Measurements from ENCODE around the gene ZFR. TPM values are rescaled to one million over a fixed set of nuclear protein-coding genes. Genes with fewer than 3 reads are reported as not detected.
A peak's percentile ranks its signal among the peaks of the same experiment; 100 is the strongest.

The ZFR gene
- polyA plus RNA-seq, 3 donors, result 29.8 to 81.8 (median 62.3) TPM

- no peak overlapping the region for H3K4me3 ChIP-seq (replicated peaks in 1 of 3; ENCODE audit: low read depth in 2 of 3, low read length in 3 of 3)
- DNase-seq, result no peak
- no peaks in the 10 kb centered on the region for H3K4me1 ChIP-seq (ENCODE audit: control insufficient read depth in 1 of 2, insufficient read depth in 2 of 2, low read length in 2 of 2)
- no peaks in the 10 kb centered on the region for H4K20me1 ChIP-seq (ENCODE audit: insufficient read depth, low read length)
- H3K4me1 Mint-ChIP-seq, result no peaks in the 10 kb centered on the region
- no peak overlapping the region for H3K9ac ChIP-seq (ENCODE audit: insufficient read depth, low read length, poor library complexity, severe bottlenecking)
- no peak overlapping the region for H3K27ac ChIP-seq (ENCODE audit: low read depth in 1 of 2, low read length in 2 of 2)
- H3K9me3 ChIP-seq (replicated peaks in 1 of 2; ENCODE audit: control insufficient read depth in 1 of 2, insufficient read depth in 1 of 2, low read length in 2 of 2), result no peaks in the 10 kb centered on the region
- no peak overlapping the region for H2AFZ ChIP-seq (ENCODE audit: insufficient read depth, low read depth, low read length, poor library complexity, severe bottlenecking)
- H3K79me2 ChIP-seq (ENCODE audit: insufficient read depth, low read length), result no peaks in the 10 kb centered on the region
- intact Hi-C loops (cut with micrococcal nuclease), result no loop called here
- H3K36me3 Mint-ChIP-seq, result no peaks in the 10 kb centered on the region
- no peak overlapping the region for H3K27ac Mint-ChIP-seq
- TF ChIP-seq CTCF (IDR thresholded peaks at IDR 0.05), result no peak
- no peaks in the 10 kb centered on the region for H3K27me3 ChIP-seq (ENCODE audit: control insufficient read depth in 2 of 2, insufficient read depth in 2 of 2, low read length in 2 of 2)
- no peaks in the 10 kb centered on the region for H3K36me3 ChIP-seq (replicated peaks in 1 of 2; ENCODE audit: control insufficient read depth in 1 of 2, insufficient read depth in 2 of 2, low read length in 2 of 2)
- no peak overlapping the region for H3K4me3 Mint-ChIP-seq
- 80% methylated on average over 1 of the region's 3 CpGs for WGBS (ENCODE audit: insufficient coverage)
- H3K4me2 ChIP-seq (replicated peaks; ENCODE audit: extremely low read depth, low read length, poor library complexity, severe bottlenecking), result no peak overlapping the region
- H3K9me3 Mint-ChIP-seq, result peaks cover 0 to 8% (median 3%) of the 10 kb centered on the region in 7 donors
- H3K27me3 Mint-ChIP-seq (ENCODE audit: low read depth in 3 of 3), result peaks cover 1 to 4% (median 1%) of the 10 kb centered on the region in 3 donors
Measured at GRCh38 chr5:32331935-32332274, 112.6 kb downstream of the ZFR start.

- no peaks in the 10 kb centered on the region for H3K36me3 Mint-ChIP-seq
- Histone ChIP-seq H3K9ac (ENCODE audit: insufficient read depth, low read length, poor library complexity, severe bottlenecking) (no peak overlapping the region), H2AFZ (ENCODE audit: insufficient read depth, low read depth, low read length, poor library complexity, severe bottlenecking) (no peak overlapping the region), H3K27me3 (ENCODE audit: control insufficient read depth in 2 of 2, insufficient read depth in 2 of 2, low read length in 2 of 2) (no peaks in the 10 kb centered on the region), H3K4me3 (replicated peaks in 1 of 3; ENCODE audit: low read depth in 2 of 3, low read length in 3 of 3) (no peak overlapping the region), H4K20me1 (ENCODE audit: insufficient read depth, low read length) (no peaks in the 10 kb centered on the region), H3K79me2 (ENCODE audit: insufficient read depth, low read length) (no peaks in the 10 kb centered on the region), H3K4me2 (replicated peaks; ENCODE audit: extremely low read depth, low read length, poor library complexity, severe bottlenecking) (no peak overlapping the region), H3K27ac (ENCODE audit: low read depth in 1 of 2, low read length in 2 of 2) (no peak overlapping the region), H3K36me3 (replicated peaks in 1 of 2; ENCODE audit: control insufficient read depth in 1 of 2, insufficient read depth in 2 of 2, low read length in 2 of 2) (no peaks in the 10 kb centered on the region), H3K4me1 (ENCODE audit: control insufficient read depth in 1 of 2, insufficient read depth in 2 of 2, low read length in 2 of 2) (no peaks in the 10 kb centered on the region), H3K9me3 (replicated peaks in 1 of 2; ENCODE audit: control insufficient read depth in 1 of 2, insufficient read depth in 1 of 2, low read length in 2 of 2) (no peaks in the 10 kb centered on the region)
- WGBS (ENCODE audit: insufficient coverage), result 74% methylated on average over 5 of the region's 11 CpGs
- intact Hi-C loops (cut with micrococcal nuclease), result no loop called here
- TF ChIP-seq CTCF (IDR thresholded peaks at IDR 0.05), result no peak
- DNase-seq, result no peak
- no peaks in the 10 kb centered on the region for H3K4me1 Mint-ChIP-seq
- H3K9me3 Mint-ChIP-seq, result peaks cover 0 to 8% (median 3%) of the 10 kb centered on the region in 7 donors
- H3K4me3 Mint-ChIP-seq, result no peak overlapping the region
- peaks cover 1 to 4% (median 1%) of the 10 kb centered on the region in 3 donors for H3K27me3 Mint-ChIP-seq (ENCODE audit: low read depth in 3 of 3)
- peak overlapping the region in 1 of 7 donors; percentile 21 for H3K27ac Mint-ChIP-seq
Measured at GRCh38 chr5:32331217-32331934, 113.2 kb downstream of the ZFR start.

All from CD14-positive monocyte (primary cell).